T1000 (cell line): ENCODE measurements around the gene FLRT3.

Experiments
- DNase-seq: peaks from one replicate; lab custom pipeline; 2025; ENCODE audit warnings: mixed read lengths; lab: John Stamatoyannopoulos, UW

The FLRT3 gene

GRCh38 chr20:14319704-14320103 lies 17.7 kb downstream of the FLRT3 start:
- no peak for DNase-seq

DNA sequence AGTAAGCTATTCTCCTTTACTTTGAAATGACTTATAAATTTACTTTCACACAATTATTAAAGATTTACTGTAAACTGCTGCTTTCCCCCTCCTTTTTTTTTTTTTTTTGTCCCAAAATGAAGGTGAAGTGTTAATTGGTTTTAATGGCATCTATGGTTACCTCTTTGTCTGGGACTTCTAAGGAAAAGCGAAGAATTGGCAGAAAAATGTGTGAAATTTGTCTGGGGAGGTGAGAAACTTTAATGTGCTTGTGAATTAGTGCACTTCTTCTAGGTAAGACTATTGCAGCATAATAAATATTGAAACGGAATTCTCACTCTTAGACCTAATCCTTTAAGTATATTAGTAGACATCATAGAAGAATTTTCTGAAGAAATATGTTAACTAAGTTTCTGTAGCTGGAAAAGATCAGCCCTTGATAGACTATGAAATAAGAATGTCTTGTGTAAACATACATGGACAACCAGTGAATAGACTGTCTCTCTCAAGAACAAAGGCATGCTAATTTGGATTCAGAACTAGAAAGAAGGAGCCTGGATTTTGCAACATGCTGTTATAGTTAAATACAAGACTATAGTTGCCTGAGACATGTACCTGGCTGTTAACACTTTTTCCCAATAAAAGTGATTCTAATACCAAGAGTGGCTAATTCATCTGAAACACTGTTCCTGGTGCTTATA lies 23.9 kb downstream of the FLRT3 start:
- DNase-seq: no peak

GRCh38 chr20:14312001-14312400 lies 25.4 kb downstream of the FLRT3 start:
- no peak for DNase-seq

DNA sequence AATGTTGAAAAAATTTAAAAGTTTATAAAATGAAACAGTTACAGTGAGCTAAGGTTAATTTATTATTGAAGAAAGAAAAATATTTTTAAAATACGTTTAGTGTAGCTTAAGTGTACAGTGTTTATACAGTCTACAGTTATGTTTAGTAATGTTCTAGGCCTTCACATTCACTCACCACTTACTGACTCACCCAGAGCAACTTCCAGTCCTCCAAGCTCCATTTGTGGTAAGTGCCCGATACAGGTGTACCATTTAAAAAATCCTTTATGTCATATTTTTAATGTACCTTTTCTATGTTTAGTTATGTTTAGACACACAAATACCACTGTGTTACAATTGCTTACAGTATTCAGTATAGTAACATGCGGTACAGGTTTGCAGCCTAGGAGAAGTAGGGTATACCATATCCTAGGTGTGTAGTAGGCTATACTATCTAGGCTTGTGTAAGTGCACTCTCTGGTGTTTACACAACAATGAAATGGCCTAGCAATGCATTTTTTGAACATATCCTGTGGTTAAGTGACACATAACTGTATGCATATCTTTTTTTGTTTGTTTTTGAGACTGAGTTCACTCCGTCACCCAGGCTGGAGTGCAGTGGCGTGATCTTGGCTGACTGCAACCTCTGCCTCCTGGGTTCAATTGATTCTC lies 26.3 kb downstream of the FLRT3 start:
- no peak for DNase-seq

DNA sequence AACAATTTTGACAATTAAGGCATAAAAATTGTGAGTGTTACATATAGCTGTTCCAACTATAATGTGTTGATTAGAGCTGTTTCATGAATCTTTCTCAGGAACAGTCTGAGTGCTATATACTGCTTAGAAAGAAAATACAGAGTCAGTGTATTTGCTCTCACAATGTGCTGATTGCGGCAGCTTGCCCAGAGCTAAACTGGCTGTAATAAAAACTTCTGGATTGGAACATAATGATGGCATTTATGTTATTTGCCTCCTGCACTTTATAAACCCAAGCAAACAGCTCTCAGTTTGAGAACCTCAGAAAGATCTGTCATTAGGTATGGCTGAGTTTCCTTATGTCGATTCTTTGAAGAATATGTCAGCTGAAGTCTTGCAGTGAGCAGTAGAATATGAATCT lies 29.5 kb downstream of the FLRT3 start:
- DNase-seq: no peak

- DNase-seq: no peak
These were observed 32.9 kb downstream of the FLRT3 start for GRCh38 chr20:14304472-14304871.

GRCh38 chr20:14303651-14304050 lies 33.8 kb downstream of the FLRT3 start:
- no peak for DNase-seq

DNA sequence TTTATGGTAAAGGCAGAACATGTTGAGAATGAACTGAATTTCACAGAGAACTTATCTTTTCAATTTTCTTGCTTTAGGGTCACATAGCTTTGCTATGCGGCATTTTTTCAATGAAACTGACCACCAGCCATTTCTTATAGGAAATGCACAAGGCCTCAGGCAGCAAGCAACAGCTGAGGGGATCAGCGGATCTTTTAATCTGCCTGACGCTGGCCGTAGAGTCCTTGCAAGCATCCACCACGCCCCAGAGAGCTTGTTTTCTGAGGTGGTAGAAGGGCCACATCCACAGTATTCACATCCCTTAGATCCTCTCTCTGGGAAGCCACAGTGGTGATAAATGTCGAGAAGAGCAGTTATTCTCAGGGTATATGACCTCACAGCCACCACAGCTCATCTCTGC lies 34.3 kb downstream of the FLRT3 start:
- DNase-seq: no peak

DNA sequence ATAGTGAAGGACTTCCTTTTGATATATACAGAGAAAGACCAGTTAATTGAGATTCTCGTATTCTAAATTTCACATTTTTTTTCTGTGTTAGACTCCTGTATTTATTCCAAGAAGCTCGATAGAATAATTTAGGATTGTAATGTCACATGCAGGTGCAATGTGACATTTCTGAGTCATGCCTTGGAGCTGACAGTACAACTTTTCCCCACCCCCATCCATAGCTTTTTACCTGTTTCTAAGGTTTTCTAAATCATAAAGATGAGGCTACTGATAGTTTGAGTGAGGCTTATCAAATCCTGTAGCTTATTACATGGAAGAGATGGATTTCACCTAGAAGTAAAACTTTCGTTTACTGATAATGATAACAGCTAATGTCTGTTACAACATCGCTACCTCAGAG lies 37.6 kb downstream of the FLRT3 start:
- DNase-seq: no peak

DNA sequence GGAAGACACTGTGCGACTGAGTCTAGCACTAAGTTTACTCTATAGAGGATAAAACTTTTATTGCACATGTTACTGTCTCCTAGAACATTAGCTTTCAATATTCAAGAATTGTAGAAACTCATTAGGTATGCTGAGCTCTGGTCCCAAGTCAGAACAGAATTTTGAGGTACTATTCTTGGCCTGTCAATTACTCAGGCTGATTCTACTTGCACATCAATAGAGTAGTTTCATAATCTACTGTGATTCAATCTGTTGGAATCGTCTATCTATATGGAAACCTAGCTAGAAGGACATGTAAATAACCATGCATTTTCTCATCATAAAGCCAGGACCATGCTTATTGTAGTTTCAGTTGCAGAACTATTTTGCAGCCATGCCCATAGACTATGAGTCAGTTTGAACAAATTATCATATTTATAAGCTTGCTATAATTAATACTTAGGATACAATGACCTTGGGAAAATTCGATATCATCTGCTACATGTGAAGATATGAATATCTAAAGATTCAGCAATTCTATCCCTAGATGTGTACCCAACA lies 41.6 kb downstream of the FLRT3 start:
- no peak for DNase-seq

DNA sequence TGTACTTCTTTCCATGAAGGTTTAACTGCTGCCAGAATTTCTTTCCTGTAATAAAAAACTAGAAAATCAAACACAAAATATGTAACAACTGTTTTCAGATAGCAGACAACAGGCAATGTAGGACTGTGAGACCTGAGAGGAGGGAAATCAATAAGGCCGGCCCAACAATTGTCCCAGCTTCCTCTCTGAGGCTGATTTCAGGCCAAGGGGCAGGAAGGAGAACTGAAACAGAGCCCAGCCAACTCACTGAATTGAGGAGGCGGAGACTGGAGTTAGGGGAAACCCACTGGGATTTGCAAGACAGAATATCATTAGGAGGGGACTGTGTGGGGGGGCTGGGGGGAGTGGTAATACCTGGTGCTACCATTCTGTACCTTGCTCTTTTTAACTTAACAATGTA lies 42.2 kb downstream of the FLRT3 start:
- no peak for DNase-seq

- DNase-seq: no peak
These were observed 45.9 kb downstream of the FLRT3 start for GRCh38 chr20:14291502-14291901.

DNA sequence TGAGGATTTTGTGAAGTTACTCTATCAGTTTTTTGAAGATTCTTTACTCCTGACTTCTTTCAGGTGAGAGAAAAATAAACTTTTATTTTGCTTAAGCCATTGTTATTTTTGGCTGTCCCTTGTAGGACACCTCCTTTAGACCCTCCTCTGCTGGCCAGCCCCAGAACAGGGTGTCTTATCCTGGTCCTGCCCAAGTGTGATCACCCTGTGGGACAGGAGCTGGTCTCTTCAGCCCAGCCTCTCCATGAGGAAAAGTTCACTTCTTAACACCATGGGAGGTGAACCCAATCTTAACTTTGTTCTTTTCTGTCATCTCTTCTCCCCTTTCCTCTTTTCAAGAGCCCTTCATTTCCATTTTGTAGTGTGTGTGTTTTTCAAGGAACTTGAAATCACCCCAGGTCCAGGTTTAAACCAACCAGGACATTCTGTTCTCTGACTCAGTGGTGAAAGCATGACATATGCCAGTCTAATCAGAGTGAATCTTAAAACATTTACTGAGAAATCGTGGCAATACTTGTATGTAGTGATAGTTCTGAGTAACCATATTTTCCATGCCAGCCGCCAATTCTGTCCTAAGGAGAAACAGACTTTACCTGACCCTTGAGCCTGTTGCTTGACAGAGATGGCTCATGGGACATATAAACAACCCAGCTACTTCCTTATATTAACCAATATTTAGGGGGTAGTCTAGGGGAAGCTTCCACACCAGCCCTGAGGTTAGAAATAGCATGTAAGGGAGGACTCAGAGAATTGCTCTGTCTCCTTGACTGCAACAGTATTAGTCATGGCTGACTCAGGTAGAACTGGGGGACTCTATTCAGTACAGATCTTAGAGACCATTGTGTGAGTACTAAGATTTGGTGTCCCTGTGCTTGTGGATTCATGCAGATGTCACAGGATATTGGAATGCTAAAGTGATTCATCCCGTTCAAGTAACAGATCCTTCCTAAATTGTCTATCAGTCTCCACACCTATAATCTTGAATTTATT lies 48.8 kb downstream of the FLRT3 start:
- DNase-seq: peak; percentile 30

GRCh38 chr20:14284443-14284842 lies 53.0 kb downstream of the FLRT3 start:
- no peak for DNase-seq

DNA sequence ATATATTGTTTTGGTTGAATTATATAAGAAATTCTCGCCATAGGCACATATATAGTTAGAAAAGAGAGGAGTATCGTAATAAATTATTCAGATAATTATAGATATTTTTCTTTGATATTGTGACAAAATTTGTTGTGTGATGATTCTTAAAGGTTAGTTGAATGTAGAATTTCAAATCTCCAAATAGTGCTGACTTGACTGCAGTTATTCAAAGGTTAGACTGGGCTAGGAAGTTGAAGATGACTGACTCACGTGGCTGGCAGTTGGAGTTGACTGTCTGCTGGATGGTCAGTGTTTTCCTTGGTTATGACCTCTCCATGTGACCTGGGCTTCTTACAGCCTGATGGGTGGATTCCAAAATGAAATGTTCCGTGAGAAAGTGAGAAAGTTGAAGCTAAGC lies 55.3 kb downstream of the FLRT3 start:
- DNase-seq: no peak
